Measurements from ENCODE around the gene AKT2.

Gene AKT2

DNA sequence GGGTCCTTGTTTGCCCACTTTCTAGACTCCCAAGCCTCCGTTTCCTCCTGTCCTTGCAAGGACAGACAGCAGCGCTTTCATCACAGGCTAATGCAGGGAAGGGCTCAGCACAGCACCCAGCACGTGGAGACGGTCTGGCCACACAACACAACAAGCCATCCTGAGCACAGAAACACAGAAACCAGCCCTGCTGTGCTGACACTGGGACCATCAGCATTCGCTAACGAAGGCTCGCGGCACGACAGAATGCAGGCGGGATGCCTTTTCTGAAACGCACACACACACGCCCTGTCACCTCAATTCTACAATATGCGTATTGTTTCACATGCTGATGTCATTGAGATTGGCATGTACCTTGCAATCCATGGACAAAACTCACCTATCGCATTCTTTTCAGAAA lies 12.9 kb downstream of the AKT2 start:
- TF ChIP-seq GATA3 (IDR thresholded peaks at IDR 0.05; ENCODE audit: low read depth, low read length), result no peak

GRCh38 chr19:40271706-40272105 lies 13.4 kb downstream of the AKT2 start:
- no peak for TF ChIP-seq GATA2 (IDR thresholded peaks at IDR 0.05; ENCODE audit: low read depth, low read length)
- no peak for TF ChIP-seq GATA3 (IDR thresholded peaks at IDR 0.05; ENCODE audit: low read depth, low read length)

DNA sequence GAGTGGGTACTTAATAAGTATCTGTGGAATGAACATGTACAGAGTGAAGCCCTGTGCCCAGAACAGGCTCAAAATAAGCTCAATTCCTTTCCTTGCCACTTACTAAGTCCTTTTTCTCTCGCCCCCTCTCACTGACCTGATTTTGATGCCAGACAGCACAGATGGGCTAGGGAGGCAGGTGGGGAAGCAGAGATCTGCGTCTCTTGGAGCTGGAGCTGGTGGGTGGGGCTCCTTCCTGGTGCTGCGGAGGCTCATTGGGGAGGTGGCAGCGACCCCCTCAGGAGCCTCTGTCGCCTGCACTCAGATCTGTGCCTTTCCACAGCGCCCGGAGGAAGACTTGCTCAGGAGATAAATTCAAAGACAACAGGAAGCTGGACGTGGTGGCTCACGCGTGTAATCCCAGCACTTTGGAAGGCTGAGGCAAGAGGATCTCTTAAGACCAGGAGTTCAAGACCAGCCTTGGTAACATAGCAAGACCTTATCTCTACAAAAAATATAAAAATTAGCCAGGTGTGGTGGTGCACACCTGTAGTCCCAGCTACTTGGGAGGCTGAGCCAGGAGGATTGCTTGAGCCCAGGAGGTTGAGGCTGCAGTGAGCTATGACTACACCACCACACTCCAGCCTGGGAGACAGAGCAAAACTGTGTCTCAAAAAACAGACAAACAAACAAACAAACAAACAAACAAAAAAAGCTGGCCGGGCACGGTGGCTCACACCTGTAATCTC lies 14.6 kb downstream of the AKT2 start:
- TF ChIP-seq GATA3 (IDR thresholded peaks at IDR 0.05; ENCODE audit: low read depth, low read length) (no peak), GATA2 (IDR thresholded peaks at IDR 0.05; ENCODE audit: low read depth, low read length) (no peak)

GRCh38 chr19:40269216-40269940 lies 15.8 kb downstream of the AKT2 start:
- TF ChIP-seq GATA2 (IDR thresholded peaks at IDR 0.05; ENCODE audit: low read depth, low read length) (no peak), GATA3 (IDR thresholded peaks at IDR 0.05; ENCODE audit: low read depth, low read length) (no peak)

- no peak for TF ChIP-seq GATA2 (IDR thresholded peaks at IDR 0.05; ENCODE audit: low read depth, low read length)
- TF ChIP-seq GATA3 (IDR thresholded peaks at IDR 0.05; ENCODE audit: low read depth, low read length), result no peak
Measured at GRCh38 chr19:40267601-40267997, 17.5 kb downstream of the AKT2 start.

GRCh38 chr19:40266912-40267600 lies 18.1 kb downstream of the AKT2 start:
- TF ChIP-seq GATA2 (IDR thresholded peaks at IDR 0.05; ENCODE audit: low read depth, low read length) (no peak), GATA3 (IDR thresholded peaks at IDR 0.05; ENCODE audit: low read depth, low read length) (no peak)

DNA sequence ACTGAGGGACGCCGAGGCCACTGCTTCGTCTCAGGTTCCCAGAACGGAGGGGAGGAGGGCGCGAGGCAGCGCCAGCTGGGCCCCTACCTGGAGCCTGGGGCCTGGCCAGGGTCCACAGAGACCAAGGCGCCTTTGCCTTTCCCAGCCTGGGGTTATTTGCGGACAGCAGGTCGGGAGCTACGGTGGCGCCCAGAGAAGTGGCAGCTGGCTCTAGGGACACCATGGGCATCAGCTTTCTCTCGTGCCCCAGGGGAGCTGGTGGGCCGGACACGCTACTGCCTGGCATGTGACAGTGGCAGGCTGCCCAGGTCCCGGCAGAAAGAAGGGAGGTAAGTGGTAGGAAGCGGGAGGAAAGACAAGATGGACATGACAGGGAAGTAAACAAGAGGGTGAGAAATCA lies 19.0 kb downstream of the AKT2 start:
- no peak for TF ChIP-seq GATA2 (IDR thresholded peaks at IDR 0.05; ENCODE audit: low read depth, low read length)
- TF ChIP-seq GATA3 (IDR thresholded peaks at IDR 0.05; ENCODE audit: low read depth, low read length), result no peak

DNA sequence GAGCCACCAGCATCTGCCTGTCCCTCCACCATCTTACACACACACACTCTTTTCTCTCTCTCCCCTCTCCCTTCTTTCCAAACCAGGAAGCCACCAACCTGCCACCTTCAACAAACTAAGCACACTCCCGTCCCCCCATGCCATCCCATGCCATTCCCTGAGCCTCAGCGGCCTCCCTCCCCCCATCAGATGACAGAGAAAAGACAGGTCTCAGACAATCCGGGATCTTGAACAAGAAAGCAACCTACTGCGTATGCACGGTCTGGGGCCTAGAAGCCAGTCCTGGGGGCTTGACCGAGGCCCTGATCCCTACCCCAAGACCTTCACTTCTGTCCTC lies 19.4 kb downstream of the AKT2 start:
- TF ChIP-seq GATA3 (IDR thresholded peaks at IDR 0.05; ENCODE audit: low read depth, low read length) (no peak), GATA2 (IDR thresholded peaks at IDR 0.05; ENCODE audit: low read depth, low read length) (no peak)

DNA sequence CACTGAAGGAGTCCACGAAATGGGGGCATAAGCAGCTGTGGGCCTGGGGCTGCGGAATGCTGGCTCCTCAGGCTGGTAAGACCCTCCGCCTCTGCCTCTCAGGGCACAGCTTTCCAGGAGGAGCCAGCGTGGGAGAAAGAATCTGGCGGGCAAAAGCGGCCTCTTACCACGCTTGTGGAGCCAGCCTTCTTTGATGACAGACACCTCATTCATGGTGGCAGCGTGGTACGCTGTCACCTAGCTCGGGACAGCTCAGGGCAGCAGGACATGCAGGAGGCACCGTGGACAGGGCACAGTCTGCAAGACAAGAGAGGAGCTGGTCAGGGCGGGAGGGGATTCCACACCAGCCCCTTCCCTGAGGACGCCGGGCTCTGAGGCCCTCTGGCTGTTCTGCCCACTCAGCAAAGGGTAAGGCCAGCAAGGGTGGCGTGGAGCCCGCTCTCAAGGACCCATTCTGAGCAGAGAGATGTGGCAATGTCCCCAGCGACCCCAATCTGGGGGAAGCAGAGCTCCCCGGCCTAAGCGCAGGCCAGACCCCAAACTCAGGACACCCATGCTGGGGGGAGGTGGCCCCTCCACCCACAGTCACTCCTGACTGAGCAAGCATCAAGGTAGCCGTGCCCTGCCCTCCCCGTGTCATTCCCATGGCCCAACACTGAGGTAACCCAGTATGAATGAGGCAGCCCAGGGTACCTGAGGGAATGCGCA lies 19.9 kb downstream of the AKT2 start:
- TF ChIP-seq GATA3 (IDR thresholded peaks at IDR 0.05; ENCODE audit: low read depth, low read length), result no peak
- TF ChIP-seq GATA2 (IDR thresholded peaks at IDR 0.05; ENCODE audit: low read depth, low read length), result no peak

GRCh38 chr19:40264314-40265054 lies 20.7 kb downstream of the AKT2 start:
- TF ChIP-seq GATA3 (IDR thresholded peaks at IDR 0.05; ENCODE audit: low read depth, low read length) (no peak), GATA2 (IDR thresholded peaks at IDR 0.05; ENCODE audit: low read depth, low read length) (no peak)

DNA sequence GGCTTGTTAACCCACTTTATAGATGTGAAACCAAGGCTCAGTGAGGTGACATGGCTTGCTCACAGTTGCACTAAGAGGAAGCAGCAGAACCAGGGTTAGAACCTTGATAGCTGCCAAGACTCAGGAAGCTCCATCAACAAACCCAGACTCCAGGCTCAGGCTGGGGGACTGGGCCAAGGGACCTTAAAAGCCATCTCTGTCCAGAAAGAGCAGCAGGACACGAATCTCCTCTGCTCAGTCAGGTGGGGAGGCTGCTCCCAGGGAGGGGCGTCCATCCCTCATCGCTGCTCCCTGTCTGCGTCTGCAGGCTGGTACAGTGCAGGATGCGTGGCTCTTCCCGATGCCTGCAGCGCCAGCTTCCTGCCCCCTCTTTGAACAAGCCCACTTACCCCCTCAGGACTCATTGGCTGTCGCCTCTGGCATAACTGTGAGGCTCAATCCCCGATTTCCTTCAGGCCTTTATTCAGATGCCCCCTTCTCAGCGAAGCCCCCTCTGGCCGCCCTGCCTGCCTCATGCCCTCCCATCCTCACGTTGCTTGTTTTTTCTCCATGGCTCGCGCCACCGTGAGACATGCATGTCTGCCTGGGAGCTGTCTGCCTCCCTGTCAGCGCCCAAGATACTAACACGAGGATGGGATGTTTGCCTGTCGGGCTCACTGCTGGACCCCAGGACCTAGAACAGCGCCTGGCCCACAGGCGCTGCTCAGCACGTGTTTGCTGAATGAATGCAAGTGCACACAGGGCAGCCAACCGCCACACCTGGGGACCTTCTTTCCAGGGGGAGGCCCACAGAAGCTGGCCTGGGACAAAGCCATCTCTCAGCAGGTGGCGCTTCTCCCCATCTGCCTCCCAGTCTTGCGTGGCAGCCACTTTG lies 21.5 kb downstream of the AKT2 start:
- TF ChIP-seq GATA2 (IDR thresholded peaks at IDR 0.05; ENCODE audit: low read depth, low read length) (no peak), GATA3 (IDR thresholded peaks at IDR 0.05; ENCODE audit: low read depth, low read length) (no peak)

DNA sequence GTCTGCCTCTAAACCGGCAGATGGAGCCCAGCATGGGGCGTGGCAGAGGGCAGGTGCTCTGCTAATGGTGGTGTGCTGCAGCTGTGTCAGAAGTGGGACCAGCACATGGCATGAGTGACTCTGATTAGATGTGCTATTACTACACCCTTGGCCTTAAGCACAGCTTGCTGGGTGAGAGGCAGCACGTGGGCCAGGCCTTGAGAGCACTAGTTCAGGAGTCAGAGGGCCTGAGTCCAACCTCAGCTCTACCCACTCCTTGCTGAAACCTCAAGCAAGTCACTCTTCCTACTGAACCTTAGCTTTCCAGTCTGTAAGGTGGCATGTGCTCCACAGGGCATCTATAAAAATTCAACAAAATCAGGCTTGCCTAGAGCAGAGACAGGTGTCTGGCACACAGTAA lies 22.7 kb downstream of the AKT2 start:
- no peak for TF ChIP-seq GATA3 (IDR thresholded peaks at IDR 0.05; ENCODE audit: low read depth, low read length)
- no peak for TF ChIP-seq GATA2 (IDR thresholded peaks at IDR 0.05; ENCODE audit: low read depth, low read length)

- TF ChIP-seq GATA2 (IDR thresholded peaks at IDR 0.05; ENCODE audit: low read depth, low read length), result no peak
- no peak for TF ChIP-seq GATA3 (IDR thresholded peaks at IDR 0.05; ENCODE audit: low read depth, low read length)
Measured at GRCh38 chr19:40261631-40262030, 23.5 kb downstream of the AKT2 start.

Data from SH-SY5Y (cell line).